Adrenal gland (tissue), 12 donors: ENCODE results near the gene CDKN1A. TPM values are rescaled to one million over a fixed set of nuclear protein-coding genes. Genes with fewer than 3 reads are reported as not detected.

Experiments
- DNase-seq, 7 donors: peaks; one replicate each; pipeline ENCODE4 v3.0.0-alpha.2; 2019 to 2020
- H3K27ac ChIP-seq, 5 donors: fragments of 200-600 bp; sonication (generic) in 4 of 5; 1 replicate in 3 of 5; 2 replicates in 2 of 5; pipeline versions ENCODE4 v1.5.1 to v1.8.0; 2016 to 2020; ENCODE audit warnings: mild to moderate bottlenecking in 1 of 5
- H3K27me3 ChIP-seq: fragments of 200-600 bp; 2 replicates; pipeline ENCODE4 v1.8.0; 2021
- H3K36me3 ChIP-seq, 2 donors: fragments of 200-600 bp; replicated peaks in 1 of 2; 1 replicate in 1 of 2; 2 replicates in 1 of 2; pipeline versions ENCODE4 v1.5.1 to v1.8.0; 2018 to 2022
- H3K4me1 ChIP-seq, 2 donors: fragments of 200-600 bp; replicated peaks in 1 of 2; 1 replicate in 1 of 2; 2 replicates in 1 of 2; pipeline versions ENCODE4 v1.5.1 to v1.8.0; 2018 to 2021
- H3K4me3 ChIP-seq, 4 donors: fragments of 200-600 bp; sonication (generic) in 3 of 4; one replicate each; pipeline ENCODE4 v1.5.1; 2016 to 2018
- H3K9me3 ChIP-seq, 3 donors: fragments of 200-600 bp; sonication (generic) in 1 of 3; replicated peaks in 1 of 3; 1 replicate in 2 of 3; 2 replicates in 1 of 3; pipeline versions ENCODE4 v1.5.1 to v1.8.0; 2016 to 2021
- CTCF ChIP-seq, 6 experiments: fragments of 450-650 bp in 4 of 6; fragments of 200-600 bp in 2 of 6; sonication (generic) in 1 of 6; IDR thresholded peaks; 1 replicate in 5 of 6; 2 replicates in 1 of 6; pipeline versions ENCODE4 v1.5.1 to v1.8.0; 2016 to 2021; ENCODE audit warnings: antibody characterized with exemption in 6 of 6, mild to moderate bottlenecking in 2 of 6, moderate library complexity in 1 of 6
- POLR2A ChIP-seq, 2 donors: fragments of 450-650 bp; IDR thresholded peaks; one replicate each; pipeline ENCODE4 v1.6.1; 2017; ENCODE audit warnings: antibody characterized with exemption in 2 of 2, mild to moderate bottlenecking in 2 of 2, moderate library complexity in 1 of 2
- WGBS, 4 donors: extraction: QIAGEN DNeasy Blood & Tissue Kit in 2 of 4; methylation state at CpG; one replicate each; pipeline versions ENCODE4 v1.1.5 to v1.1.7; 2013 to 2017; 5-methylcytosine and 5-hydroxymethylcytosine counted together
- intact Hi-C, 2 donors: fragments of 100-400 bp; cut with DNase I; formaldehyde crosslinking; loops; one replicate each; pipeline versions ENCODE4 v1.14.1 to v1.15.0; 2022 to 2023
- polyA plus RNA-seq, 3 donors: library from polyadenylated mRNA; stranded (reverse); fragments of 200-250 nt in 2 of 3; fragments of 350-450 nt in 1 of 3; fragmentation: Illumina TruSeq in 1 of 3; extraction: RNeasy Lipid Tissue Mini Kit (QIAGEN cat#74804) in 1 of 3; gene quantifications; one replicate each; pipeline ENCODE4 v1.2.3, GENCODE V29; 2013 to 2014
- total RNA-seq, 9 donors: library from RNA; depleted of rRNA in 4 of 9; stranded (reverse); fragments of >200 nt in 4 of 9; fragments of 120-200 nt in 1 of 9; fragmentation: NEBNext Ultra II Directional in 1 of 9; extraction: Animal tissue kit (Norgen Biotek cat#: 25700) in 1 of 9; gene quantifications; one replicate each; pipeline versions ENCODE4 v1.1.0 to v1.2.4, GENCODE V29; 2013 to 2023
- donor health status: healthy with polysubstance abuse.
- donor health status: Bipolar disorder and iron deficiency.
- donor health status: DM: yes; HTN: yes; CAD: no.
- donor health status: DM: no; HTN: no; CAD: no.
- donor health status: DM: no; HTN: no; CAD: no.
- donor health status: DM: yes; HTN: yes; CAD: no.

CDKN1A gene
- total and polyA plus RNA-seq, 12 donors: 18.8 to 154 (median 67.3) TPM

- peak overlapping the region in 4 of 5 donors; percentile 95 to 98 (median 96) for H3K27ac ChIP-seq
Observed at GRCh38 chr6:36677753-36678487, 594 bp upstream of the CDKN1A start.

GRCh38 chr6:36679043-36679833, 724 bp downstream of the CDKN1A start:
- H3K9me3 ChIP-seq: no peaks in the 10 kb centered on the region
- TF ChIP-seq POLR2A (IDR thresholded peaks at IDR 0.05) (peak in 1 of 2 donors; percentile 17), CTCF (IDR thresholded peaks at IDR 0.05) (no peak)
- intact Hi-C loops: loop anchor here in 1 of 2 donors (5.0 kb wide), 1 partner anchor 52 kb away; no protein-coding TSS in a partner anchor
- peak overlapping the region; percentile 85 to 98 (median 95) for H3K27ac ChIP-seq
- H3K4me3 ChIP-seq: peak overlapping the region; percentile 5 to 97 (median 66)
- H3K27me3 ChIP-seq: no peaks in the 10 kb centered on the region
- peaks cover 0 to 4% of the 10 kb centered on the region in 2 donors for H3K36me3 ChIP-seq
- 0 to 1% (median 0%) methylated on average over 3 to 61 of the region's 61 CpGs; no CpG with 5 or more reads in 1 of the 4 donors for WGBS, 4 donors
- peak; percentile 78 to 89 (median 80) for DNase-seq
- H3K4me1 ChIP-seq: peaks cover 13 to 51% of the 10 kb centered on the region in 2 donors

More at GRCh38 chr6:36677753-36678487, 594 bp upstream of the CDKN1A start:
- H3K27me3 ChIP-seq: no peaks in the 10 kb centered on the region
- H3K4me1 ChIP-seq: peaks cover 11 to 45% of the 10 kb centered on the region in 2 donors
- no peak for DNase-seq
- H3K9me3 ChIP-seq: no peaks in the 10 kb centered on the region
- intact Hi-C loops: loop anchor here in 1 of 2 donors (5.0 kb wide), 1 partner anchor 51 kb away; no protein-coding TSS in a partner anchor
- peak overlapping the region in 1 of 4 donors; percentile 97 for H3K4me3 ChIP-seq
- TF ChIP-seq CTCF (IDR thresholded peaks at IDR 0.05) (no peak), POLR2A (IDR thresholded peaks at IDR 0.05) (no peak)
- no peaks in the 10 kb centered on the region for H3K36me3 ChIP-seq
- WGBS, 4 donors: 20 to 28% (median 24%) methylated on average over 6 to 10 of the region's 10 CpGs

- peak; percentile 71 to 87 (median 83) for DNase-seq
- no peaks in the 10 kb centered on the region for H3K9me3 ChIP-seq
- TF ChIP-seq CTCF (IDR thresholded peaks at IDR 0.05) (no peak), POLR2A (IDR thresholded peaks at IDR 0.05) (no peak)
- H3K4me1 ChIP-seq: peaks cover 13 to 33% of the 10 kb centered on the region in 2 donors
- 35 to 47% (median 41%) methylated on average over 7 to 11 of the region's 11 CpGs for WGBS, 4 donors
- H3K27me3 ChIP-seq: no peaks in the 10 kb centered on the region
- peaks cover 0 to 37% of the 10 kb centered on the region in 2 donors for H3K36me3 ChIP-seq
- intact Hi-C loops: loop anchor here in 1 of 2 donors (5.0 kb wide), 1 partner anchor 60 kb away; no protein-coding TSS in a partner anchor
- peak overlapping the region in 1 of 4 donors; percentile 7 for H3K4me3 ChIP-seq
- peak overlapping the region in 4 of 5 donors; percentile 10 to 54 (median 34) for H3K27ac ChIP-seq
Observed at GRCh38 chr6:36682328-36683144, 4.0 kb downstream of the CDKN1A start.
